HepG2 (cell line): ENCODE data around the gene RPRML. TPM values are rescaled to one million over a fixed set of nuclear protein-coding genes. Genes with fewer than 3 reads are reported as not detected.

ENCODE experiments used
- HMG20B ChIP-seq: conservative IDR thresholded peaks from 2 replicates; pipeline ENCODE4 v1.6.1; 2016; ENCODE audit warnings: missing genetic modification reagents, missing compliant biosample characterization
- KDM2A ChIP-seq: sonication (generic); formaldehyde crosslinking; IDR thresholded peaks from 2 replicates; pipeline ENCODE4 v1.4.0; 2020; ENCODE audit warnings: low read depth, missing genetic modification reagents, borderline replicate concordance
- NR2F2 ChIP-seq: IDR thresholded peaks from 2 replicates; pipeline ENCODE4 v1.6.1; 2012; ENCODE audit warnings: low read depth, inconsistent platforms, borderline replicate concordance
- PAXIP1 ChIP-seq: sonication (generic); formaldehyde crosslinking; conservative IDR thresholded peaks from 2 replicates; pipeline ENCODE4 v1.4.0; 2020; ENCODE audit warnings: mild to moderate bottlenecking, missing genetic modification reagents, moderate library complexity
- PRDM4 ChIP-seq: sonication (generic); formaldehyde crosslinking; IDR thresholded peaks from 2 replicates; pipeline ENCODE4 v1.9.0; 2021; ENCODE audit warnings: missing genetic modification reagents, borderline replicate concordance
- RBM22 ChIP-seq: fragments of 200-400 bp; formaldehyde crosslinking; optimal IDR thresholded peaks from 2 replicates; pipeline ENCODE3; 2017; ENCODE audit warnings: mild to moderate bottlenecking, low read length, moderate library complexity
- SALL1 ChIP-seq: sonication (generic); formaldehyde crosslinking; IDR thresholded peaks from 2 replicates; pipeline ENCODE4 v1.8.0; 2022; ENCODE audit warnings: mild to moderate bottlenecking, missing genetic modification reagents
- ZFAT ChIP-seq: sonication (generic); formaldehyde crosslinking; conservative IDR thresholded peaks from 2 replicates; pipeline ENCODE4 v1.8.1; 2023; ENCODE audit warnings: missing genetic modification reagents, inconsistent platforms
- ZMYM2 ChIP-seq: sonication (generic); formaldehyde crosslinking; IDR thresholded peaks from 2 replicates; pipeline ENCODE4 v1.8.0; 2022; ENCODE audit warnings: mild to moderate bottlenecking, missing genetic modification reagents
- ZNF407 ChIP-seq: sonication (generic); formaldehyde crosslinking; IDR thresholded peaks from one replicate; pipeline ENCODE4 v1.5.1; 2020; ENCODE audit warnings: mild to moderate bottlenecking, missing genetic modification reagents; ENCODE audit errors: not compliant biosample characterization
- ZNF883 ChIP-seq: sonication (generic); formaldehyde crosslinking; IDR thresholded peaks from 2 replicates; pipeline ENCODE4 v1.5.1; 2020; ENCODE audit warnings: mild to moderate bottlenecking, missing genetic modification reagents; ENCODE audit errors: not compliant biosample characterization
- polyA plus RNA-seq, 8 experiments: library from polyadenylated mRNA; depleted of rRNA in 3 of 8; stranded (reverse) in 7 of 8; unstranded in 1 of 8; fragments of >200 nt; fragmentation: Illumina TruSeq in 4 of 8; extraction: Trizol in 4 of 8; gene quantifications; 2 replicates each; pipeline versions ENCODE4 v1.2.1 to v1.2.3, GENCODE V29; 2011 to 2016; ENCODE audit warnings: low read depth in 4 of 8, missing spikeins in 1 of 8, mixed read lengths in 1 of 8; ENCODE audit not compliant: insufficient read depth in 1 of 8
- total RNA-seq, 5 experiments: library from RNA; depleted of rRNA; stranded (reverse); fragments of >200 nt; fragmentation: Illumina TruSeq; extraction: Trizol; gene quantifications; 2 replicates each; pipeline ENCODE4 v1.2.3, GENCODE V29; 2016; ENCODE audit warnings: low read depth in 1 of 5
- TF ChIP-seq, protein P1 (sequence below): sonication (generic); formaldehyde crosslinking; IDR thresholded peaks from 2 replicates; pipeline ENCODE4 v1.5.0; 2020; ENCODE audit warnings: mild to moderate bottlenecking, missing genetic modification reagents

The RPRML gene
- total and polyA plus RNA-seq, 2 of the 13 experiments (the other 11 are each of a cell fraction or from before 2014, with no cell fraction given): not detected

DNA sequence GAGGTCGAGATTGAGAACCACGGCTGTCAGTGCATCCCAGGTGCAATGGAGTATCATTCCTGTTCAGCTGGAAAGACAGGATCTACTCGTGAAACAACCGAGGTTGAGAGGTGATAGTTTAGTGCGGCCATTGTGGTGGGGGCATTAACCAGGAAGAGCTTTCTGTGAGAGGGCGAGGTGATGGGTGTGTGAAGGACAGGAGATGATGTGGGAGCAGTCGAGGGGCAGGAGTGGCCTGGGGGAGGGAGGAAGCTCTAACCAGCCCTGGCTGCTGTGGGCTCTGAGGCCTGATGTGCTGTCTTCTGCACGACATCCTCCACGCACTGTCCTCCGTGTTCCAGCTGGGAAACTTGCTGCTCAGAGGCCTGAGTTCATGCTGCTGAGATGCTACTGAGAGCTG, 34.1 kb downstream of the RPRML start (continued):
- TF ChIP-seq ZNF407 (CRISPR knock-in tag) (no peak), PRDM4 (CRISPR knock-in tag) (no peak), RBM22 (peak; percentile 85), ZNF883 (CRISPR knock-in tag) (peak; percentile 42), SALL1 (CRISPR knock-in tag) (peak; percentile 16; the same call in 1 of the 2 replicates), HMG20B (CRISPR knock-in tag) (no peak), ZMYM2 (CRISPR knock-in tag) (no peak), NR2F2 (no peak), ZFAT (CRISPR knock-in tag) (no peak), KDM2A (CRISPR knock-in tag) (0 out of 2 replicates have a peak, but pooled peaks have one; percentile 42), PAXIP1 (CRISPR knock-in tag) (0 out of 2 replicates have a peak, but pooled peaks have one; percentile 17)
- TF ChIP-seq, protein P1, sequence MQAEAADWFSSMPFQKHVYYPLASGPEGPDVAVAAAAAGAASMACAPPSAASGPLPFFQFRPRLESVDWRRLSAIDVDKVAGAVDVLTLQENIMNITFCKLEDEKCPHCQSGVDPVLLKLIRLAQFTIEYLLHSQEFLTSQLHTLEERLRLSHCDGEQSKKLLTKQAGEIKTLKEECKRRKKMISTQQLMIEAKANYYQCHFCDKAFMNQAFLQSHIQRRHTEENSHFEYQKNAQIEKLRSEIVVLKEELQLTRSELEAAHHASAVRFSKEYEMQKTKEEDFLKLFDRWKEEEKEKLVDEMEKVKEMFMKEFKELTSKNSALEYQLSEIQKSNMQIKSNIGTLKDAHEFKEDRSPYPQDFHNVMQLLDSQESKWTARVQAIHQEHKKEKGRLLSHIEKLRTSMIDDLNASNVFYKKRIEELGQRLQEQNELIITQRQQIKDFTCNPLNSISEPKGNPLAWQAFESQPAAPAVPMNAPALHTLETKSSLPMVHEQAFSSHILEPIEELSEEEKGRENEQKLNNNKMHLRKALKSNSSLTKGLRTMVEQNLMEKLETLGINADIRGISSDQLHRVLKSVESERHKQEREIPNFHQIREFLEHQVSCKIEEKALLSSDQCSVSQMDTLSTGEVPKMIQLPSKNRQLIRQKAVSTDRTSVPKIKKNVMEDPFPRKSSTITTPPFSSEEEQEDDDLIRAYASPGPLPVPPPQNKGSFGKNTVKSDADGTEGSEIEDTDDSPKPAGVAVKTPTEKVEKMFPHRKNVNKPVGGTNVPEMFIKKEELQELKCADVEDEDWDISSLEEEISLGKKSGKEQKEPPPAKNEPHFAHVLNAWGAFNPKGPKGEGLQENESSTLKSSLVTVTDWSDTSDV (CRISPR knock-in tag): no peak
